Karpas-422 (cell line): ENCODE results near the gene WWOX. TPM values are rescaled to one million over a fixed set of nuclear protein-coding genes. Genes with fewer than 3 reads are reported as not detected.

Source experiments
- DNase-seq: peaks from one replicate; pipeline ENCODE4 v3.0.0-alpha.2; 2015
- H2AFZ ChIP-seq: fragments of 200-600 bp; sonication (generic); 2 replicates; pipeline ENCODE4 v1.6.1; 2014; ENCODE audit warnings: antibody characterized with exemption, low read length, mixed read lengths
- H3K27ac ChIP-seq: fragments of 200-600 bp; sonication (generic); 2 replicates; pipeline ENCODE4 v1.5.1; 2014; ENCODE audit warnings: mild to moderate bottlenecking, low read length, moderate library complexity
- H3K27me3 ChIP-seq: fragments of 200-600 bp; sonication (generic); 2 replicates; pipeline ENCODE4 v1.6.1; 2014; ENCODE audit warnings: low read length, mixed read lengths
- H3K36me3 ChIP-seq: fragments of 200-600 bp; sonication (generic); 2 replicates; pipeline ENCODE4 v1.6.1; 2014; ENCODE audit warnings: low read length, mixed read lengths; ENCODE audit not compliant: insufficient read depth
- H3K4me1 ChIP-seq: fragments of 200-600 bp; sonication (generic); 2 replicates; pipeline ENCODE4 v1.6.1; 2014; ENCODE audit warnings: mild to moderate bottlenecking, low read length, mixed read lengths
- H3K4me2 ChIP-seq: fragments of 200-600 bp; sonication (generic); 2 replicates; pipeline ENCODE4 v1.6.1; 2014; ENCODE audit warnings: low read length, low read depth, mild to moderate bottlenecking; ENCODE audit not compliant: poor library complexity, severe bottlenecking
- H3K4me3 ChIP-seq: fragments of 200-600 bp; sonication (generic); 2 replicates; pipeline ENCODE4 v1.5.1; 2014; ENCODE audit warnings: mild to moderate bottlenecking, antibody characterized with exemption, low read length, mixed read lengths
- H3K79me2 ChIP-seq: fragments of 200-600 bp; sonication (generic); 2 replicates; pipeline ENCODE4 v1.6.1; 2014; ENCODE audit warnings: mild to moderate bottlenecking, low read length, mixed read lengths
- H3K9ac ChIP-seq: fragments of 200-600 bp; sonication (generic); 2 replicates; pipeline ENCODE4 v1.6.0; 2014; ENCODE audit warnings: low read length
- H3K9me2 ChIP-seq: fragments of 200-600 bp; sonication (generic), shearing (Covaris generic); replicated peaks from 2 replicates; pipeline ENCODE4 v1.6.0; 2014; ENCODE audit warnings: mild to moderate bottlenecking, low read length, moderate library complexity; ENCODE audit not compliant: insufficient read depth
- H3K9me3 ChIP-seq: fragments of 300-700, 200-600 bp; sonication (generic); 2 replicates; pipeline ENCODE4 v1.6.1; 2014; ENCODE audit warnings: low read length, mixed read lengths
- H4K20me1 ChIP-seq: fragments of 200-600 bp; sonication (generic); 2 replicates; pipeline ENCODE4 v1.6.1; 2014; ENCODE audit warnings: mild to moderate bottlenecking, antibody characterized with exemption, low read length, low read depth; ENCODE audit not compliant: insufficient read depth
- total RNA-seq: library from RNA; depleted of rRNA; stranded (reverse); fragments of >200 nt; shearing (Covaris generic); gene quantifications from 2 replicates; pipeline ENCODE4 v1.2.3, GENCODE V29; 2014; ENCODE audit warnings: low replicate concordance

Gene WWOX
- total RNA-seq, 1 experiment from 2014 or later, result 66.2 TPM

GRCh38 chr16:78633551-78633950 is 534.1 kb downstream of the WWOX start:
- Histone ChIP-seq H3K27me3 (no peaks in the 10 kb centered on the region), H4K20me1 (no peaks in the 10 kb centered on the region)

GRCh38 chr16:78635807-78636206 is 536.4 kb downstream of the WWOX start:
- Histone ChIP-seq H3K79me2 (no peaks in the 10 kb centered on the region), H3K9me2 (no peaks in the 10 kb centered on the region), H2AFZ (no peak overlapping the region), H3K4me2 (no peak overlapping the region), H3K27ac (no peak overlapping the region), H3K27me3 (no peaks in the 10 kb centered on the region), H3K9ac (no peak overlapping the region), H3K4me3 (no peak overlapping the region), H3K4me1 (no peaks in the 10 kb centered on the region), H3K9me3 (peaks cover 9% of the 10 kb centered on the region), H4K20me1 (no peaks in the 10 kb centered on the region), H3K36me3 (no peaks in the 10 kb centered on the region)
- no peak for DNase-seq

More at GRCh38 chr16:78633551-78633950, 534.1 kb downstream of the WWOX start:
- no peaks in the 10 kb centered on the region for H3K79me2 ChIP-seq
- H3K9me3 ChIP-seq, result peaks cover 12% of the 10 kb centered on the region
- no peaks in the 10 kb centered on the region for H3K36me3 ChIP-seq
- H3K4me2 ChIP-seq, result no peak overlapping the region
- H3K27ac ChIP-seq, result no peak overlapping the region
- H3K9me2 ChIP-seq, result no peaks in the 10 kb centered on the region
- H3K4me3 ChIP-seq, result no peak overlapping the region
- no peak for DNase-seq
- H3K4me1 ChIP-seq, result no peaks in the 10 kb centered on the region
- H3K9ac ChIP-seq, result no peak overlapping the region
- no peak overlapping the region for H2AFZ ChIP-seq

- no peak overlapping the region for H3K9ac ChIP-seq
- H3K4me3 ChIP-seq, result no peak overlapping the region
- H3K27me3 ChIP-seq, result no peaks in the 10 kb centered on the region
- H3K4me1 ChIP-seq, result no peaks in the 10 kb centered on the region
- H3K4me2 ChIP-seq, result no peak overlapping the region
- H3K36me3 ChIP-seq, result no peaks in the 10 kb centered on the region
- H3K79me2 ChIP-seq, result no peaks in the 10 kb centered on the region
- no peak overlapping the region for H2AFZ ChIP-seq
- no peaks in the 10 kb centered on the region for H4K20me1 ChIP-seq
- H3K27ac ChIP-seq, result no peak overlapping the region
- peaks cover 5% of the 10 kb centered on the region for H3K9me3 ChIP-seq
- no peaks in the 10 kb centered on the region for H3K9me2 ChIP-seq
- no peak for DNase-seq
Measured at GRCh38 chr16:78638371-78638770, 538.9 kb downstream of the WWOX start.

GRCh38 chr16:78639775-78640174 is 540.3 kb downstream of the WWOX start:
- H3K4me3 ChIP-seq, result no peak overlapping the region
- no peaks in the 10 kb centered on the region for H3K27me3 ChIP-seq
- DNase-seq, result no peak
- H3K4me1 ChIP-seq, result no peaks in the 10 kb centered on the region
- H3K9ac ChIP-seq, result no peak overlapping the region
- H3K36me3 ChIP-seq, result no peaks in the 10 kb centered on the region
- H3K27ac ChIP-seq, result no peak overlapping the region
- H4K20me1 ChIP-seq, result no peaks in the 10 kb centered on the region
- no peak overlapping the region for H2AFZ ChIP-seq
- H3K4me2 ChIP-seq, result no peak overlapping the region
- no peaks in the 10 kb centered on the region for H3K79me2 ChIP-seq
- peaks cover 5% of the 10 kb centered on the region for H3K9me3 ChIP-seq
- H3K9me2 ChIP-seq, result no peaks in the 10 kb centered on the region

GRCh38 chr16:78640886-78641285 is 541.4 kb downstream of the WWOX start:
- H3K27me3 ChIP-seq, result no peaks in the 10 kb centered on the region
- no peaks in the 10 kb centered on the region for H3K79me2 ChIP-seq
- H3K4me3 ChIP-seq, result no peak overlapping the region
- no peaks in the 10 kb centered on the region for H3K9me2 ChIP-seq
- H3K4me2 ChIP-seq, result no peak overlapping the region
- H3K4me1 ChIP-seq, result no peaks in the 10 kb centered on the region
- H2AFZ ChIP-seq, result no peak overlapping the region
- H4K20me1 ChIP-seq, result no peaks in the 10 kb centered on the region
- H3K9ac ChIP-seq, result no peak overlapping the region
- peaks cover 11% of the 10 kb centered on the region for H3K9me3 ChIP-seq
- no peak overlapping the region for H3K27ac ChIP-seq
- DNase-seq, result no peak
- no peaks in the 10 kb centered on the region for H3K36me3 ChIP-seq

GRCh38 chr16:78641433-78641832 is 542.0 kb downstream of the WWOX start:
- Histone ChIP-seq H3K27me3 (no peaks in the 10 kb centered on the region), H3K79me2 (no peaks in the 10 kb centered on the region), H3K9me3 (peaks cover 11% of the 10 kb centered on the region), H3K4me1 (no peaks in the 10 kb centered on the region), H3K36me3 (no peaks in the 10 kb centered on the region), H2AFZ (no peak overlapping the region), H3K9ac (no peak overlapping the region), H3K9me2 (no peaks in the 10 kb centered on the region), H3K4me3 (no peak overlapping the region), H3K27ac (no peak overlapping the region), H3K4me2 (no peak overlapping the region), H4K20me1 (no peaks in the 10 kb centered on the region)
- no peak for DNase-seq

GRCh38 chr16:78642621-78643285 is 543.3 kb downstream of the WWOX start:
- no peak overlapping the region for H3K4me2 ChIP-seq
- H3K27ac ChIP-seq, result no peak overlapping the region
- H2AFZ ChIP-seq, result no peak overlapping the region
- peaks cover 14% of the 10 kb centered on the region for H3K9me3 ChIP-seq
- H3K4me3 ChIP-seq, result no peak overlapping the region
- no peaks in the 10 kb centered on the region for H3K27me3 ChIP-seq
- H3K36me3 ChIP-seq, result no peaks in the 10 kb centered on the region
- H3K9ac ChIP-seq, result no peak overlapping the region
- DNase-seq, result no peak
- no peaks in the 10 kb centered on the region for H3K4me1 ChIP-seq
- H4K20me1 ChIP-seq, result no peaks in the 10 kb centered on the region
- H3K9me2 ChIP-seq, result no peaks in the 10 kb centered on the region
- no peaks in the 10 kb centered on the region for H3K79me2 ChIP-seq

- Histone ChIP-seq H3K27ac (no peak overlapping the region), H3K27me3 (no peaks in the 10 kb centered on the region), H3K9ac (no peak overlapping the region), H3K4me3 (no peak overlapping the region), H3K9me2 (no peaks in the 10 kb centered on the region), H3K4me1 (no peaks in the 10 kb centered on the region), H3K4me2 (no peak overlapping the region), H2AFZ (no peak overlapping the region), H4K20me1 (no peaks in the 10 kb centered on the region), H3K79me2 (no peaks in the 10 kb centered on the region), H3K9me3 (peaks cover 26% of the 10 kb centered on the region), H3K36me3 (no peaks in the 10 kb centered on the region)
- no peak for DNase-seq
Measured at GRCh38 chr16:78645657-78646056, 546.2 kb downstream of the WWOX start.
